Hematopoietic multipotent progenitor cell treated with erythropoietin and hydrocortisone succinate and interleukin-3 and kit ligand, for 17 days (in vitro differentiated cells): ENCODE results near the gene GRID1.
"Not testable (repeated sequence)": the region's sequence is repeated elsewhere in the genome, so short reads cannot be mapped to it uniquely, and the experiment has no call there.

Source experiments
- DNase-seq: peaks from one replicate; pipeline ENCODE4 v3.0.0-alpha.2; 2015; ENCODE audit warnings: low spot score

The GRID1 gene

GRCh38 chr10:85719408-85719807 is 647.2 kb downstream of the GRID1 start:
- DNase-seq, result no peak

- DNase-seq, result no peak
These were observed 652.7 kb downstream of the GRID1 start for GRCh38 chr10:85713885-85714284.

GRCh38 chr10:85702768-85703167 is 663.8 kb downstream of the GRID1 start:
- DNase-seq, result no peak

GRCh38 chr10:85699066-85699465 is 667.5 kb downstream of the GRID1 start:
- not testable (repeated sequence) for DNase-seq

GRCh38 chr10:85696893-85697292 is 669.7 kb downstream of the GRID1 start:
- no peak for DNase-seq

GRCh38 chr10:85682621-85683020 is 684.0 kb downstream of the GRID1 start:
- no peak for DNase-seq

- no peak for DNase-seq
These were observed 686.9 kb downstream of the GRID1 start for GRCh38 chr10:85679710-85680109.

- no peak for DNase-seq
These were observed 687.5 kb downstream of the GRID1 start for GRCh38 chr10:85679061-85679460.

- DNase-seq, result no peak
These were observed 691.7 kb downstream of the GRID1 start for GRCh38 chr10:85674851-85675250.

GRCh38 chr10:85673270-85673669 is 693.3 kb downstream of the GRID1 start:
- DNase-seq, result no peak

GRCh38 chr10:85671530-85671929 is 695.1 kb downstream of the GRID1 start:
- no peak for DNase-seq

GRCh38 chr10:85668522-85668921 is 698.1 kb downstream of the GRID1 start:
- no peak for DNase-seq

GRCh38 chr10:85667638-85668233 is 698.9 kb downstream of the GRID1 start:
- DNase-seq, result no peak

- no peak for DNase-seq
These were observed 699.6 kb downstream of the GRID1 start for GRCh38 chr10:85666987-85667386.

- no peak for DNase-seq
These were observed 700.5 kb downstream of the GRID1 start for GRCh38 chr10:85666102-85666501.

GRCh38 chr10:85665681-85666080 is 700.9 kb downstream of the GRID1 start:
- no peak for DNase-seq

GRCh38 chr10:85665078-85665477 is 701.5 kb downstream of the GRID1 start:
- no peak for DNase-seq

GRCh38 chr10:85661123-85661522 is 705.5 kb downstream of the GRID1 start:
- DNase-seq, result no peak

- no peak for DNase-seq
These were observed 707.3 kb downstream of the GRID1 start for GRCh38 chr10:85659331-85659730.

- DNase-seq, result no peak
These were observed 708.1 kb downstream of the GRID1 start for GRCh38 chr10:85658518-85658917.

GRCh38 chr10:85657476-85658113 is 709.0 kb downstream of the GRID1 start:
- no peak for DNase-seq

GRCh38 chr10:85655411-85655810 is 711.2 kb downstream of the GRID1 start:
- DNase-seq, result no peak

GRCh38 chr10:85651497-85651882 is 715.1 kb downstream of the GRID1 start:
- DNase-seq, result no peak
